Skin epidermis (tissue), 12 donors: ENCODE data around the gene FBXO46.
"Not testable (repeated sequence)": the region's sequence is repeated elsewhere in the genome, so short reads cannot be mapped to it uniquely, and the experiment has no call there.

Experiments
- H3K27ac ChIP-seq, 21 experiments: fragments of 200-600 bp; sonication (generic) in 11 of 21; one replicate each; pipeline ENCODE4 v1.5.0; 2020; ENCODE audit warnings: mild to moderate bottlenecking in 3 of 21, inconsistent platforms in 2 of 21, moderate library complexity in 2 of 21
- H3K4me3 ChIP-seq, 7 experiments: fragments of 200-600 bp; sonication (generic) in 2 of 7; one replicate each; pipeline ENCODE4 v1.5.0; 2020; ENCODE audit warnings: inconsistent platforms in 2 of 7, mild to moderate bottlenecking in 2 of 7, moderate library complexity in 1 of 7

The FBXO46 gene

GRCh38 chr19:45767881-45768654 is 37.4 kb upstream of the FBXO46 start:
- H3K27ac ChIP-seq, result peak overlapping the region; percentile 57 to 97 (median 89)
- peak overlapping the region; percentile 49 to 79 (median 74) for H3K4me3 ChIP-seq

- peak overlapping the region in 20 of 21 experiments; percentile 72 to 97 (median 89) for H3K27ac ChIP-seq
- peak overlapping the region; percentile 49 to 79 (median 74) for H3K4me3 ChIP-seq
Measured at GRCh38 chr19:45767410-45767880, 36.7 kb upstream of the FBXO46 start.

- Histone ChIP-seq H3K27ac (peak overlapping the region in 19 of 21 experiments; percentile 67 to 97 (median 89)), H3K4me3 (peak overlapping the region; percentile 49 to 79 (median 74))
Measured at GRCh38 chr19:45766869-45767346, 36.2 kb upstream of the FBXO46 start.

GRCh38 chr19:45766296-45766868 is 35.7 kb upstream of the FBXO46 start:
- peak overlapping the region in 5 of 7 experiments; percentile 49 to 78 (median 74) for H3K4me3 ChIP-seq
- peak overlapping the region in 18 of 21 experiments; percentile 67 to 97 (median 88) for H3K27ac ChIP-seq

- Histone ChIP-seq H3K4me3 (no peak overlapping the region), H3K27ac (peak overlapping the region in 7 of 21 experiments; percentile 72 to 88 (median 84))
Measured at GRCh38 chr19:45765702-45766295, 35.1 kb upstream of the FBXO46 start.

- Histone ChIP-seq H3K27ac (peak overlapping the region in 1 of 21 experiments; percentile 72), H3K4me3 (no peak overlapping the region)
Measured at GRCh38 chr19:45764945-45765701, 34.4 kb upstream of the FBXO46 start.

GRCh38 chr19:45764475-45764874 is 33.8 kb upstream of the FBXO46 start:
- Histone ChIP-seq H3K4me3 (no peak overlapping the region), H3K27ac (no peak overlapping the region)

- no peak overlapping the region for H3K27ac ChIP-seq
- H3K4me3 ChIP-seq, result no peak overlapping the region
Measured at GRCh38 chr19:45763691-45764294, 33.1 kb upstream of the FBXO46 start.

- H3K27ac ChIP-seq, result no peak overlapping the region
- H3K4me3 ChIP-seq, result no peak overlapping the region
Measured at GRCh38 chr19:45762870-45763631, 32.4 kb upstream of the FBXO46 start.

GRCh38 chr19:45761714-45762113 is 31.0 kb upstream of the FBXO46 start:
- Histone ChIP-seq H3K4me3 (no peak overlapping the region), H3K27ac (no peak overlapping the region)

- H3K27ac ChIP-seq, result no peak overlapping the region
- H3K4me3 ChIP-seq, result no peak overlapping the region
Measured at GRCh38 chr19:45758921-45759320, 28.2 kb upstream of the FBXO46 start.

GRCh38 chr19:45757695-45758094 is 27.0 kb upstream of the FBXO46 start:
- no peak overlapping the region for H3K27ac ChIP-seq
- H3K4me3 ChIP-seq, result no peak overlapping the region

- no peak overlapping the region for H3K4me3 ChIP-seq
- H3K27ac ChIP-seq, result no peak overlapping the region
Measured at GRCh38 chr19:45754323-45754722, 23.6 kb upstream of the FBXO46 start.

GRCh38 chr19:45753548-45753947 is 22.9 kb upstream of the FBXO46 start:
- Histone ChIP-seq H3K27ac (no peak overlapping the region), H3K4me3 (no peak overlapping the region)

- no peak overlapping the region for H3K4me3 ChIP-seq
- H3K27ac ChIP-seq, result no peak overlapping the region
Measured at GRCh38 chr19:45752639-45753038, 21.9 kb upstream of the FBXO46 start.

GRCh38 chr19:45751483-45751882 is 20.8 kb upstream of the FBXO46 start:
- H3K4me3 ChIP-seq, H3K27ac ChIP-seq: not testable (repeated sequence)

GRCh38 chr19:45747513-45747912 is 16.8 kb upstream of the FBXO46 start:
- Histone ChIP-seq H3K27ac (no peak overlapping the region), H3K4me3 (no peak overlapping the region)

- Histone ChIP-seq H3K27ac (no peak overlapping the region), H3K4me3 (no peak overlapping the region)
Measured at GRCh38 chr19:45746866-45747265, 16.2 kb upstream of the FBXO46 start.

- no peak overlapping the region for H3K4me3 ChIP-seq
- H3K27ac ChIP-seq, result no peak overlapping the region
Measured at GRCh38 chr19:45745606-45746005, 14.9 kb upstream of the FBXO46 start.
